Activated CD8-positive, alpha-beta memory T cell treated with anti-CD3 and anti-CD28 coated beads for 4 hours (primary cell): ENCODE measurements around the gene PCNX2.
A peak's percentile ranks its signal among the peaks of the same experiment; 100 is the strongest.

Experiments used
- DNase-seq, 2 donors: peaks; one replicate each; pipeline ENCODE4 v3.0.0-alpha.2; 2020; ENCODE audit warnings: low read depth in 2 of 2

PCNX2 gene

GRCh38 chr1:233315718-233316301, 20.3 kb upstream of the PCNX2 start:
- DNase-seq = no peak

GRCh38 chr1:233313434-233314155, 18.1 kb upstream of the PCNX2 start:
- DNase-seq = no peak

GRCh38 chr1:233304489-233305102, 9.1 kb upstream of the PCNX2 start:
- DNase-seq = no peak

- DNase-seq = no peak
Measured at GRCh38 chr1:233300326-233300725, 4.8 kb upstream of the PCNX2 start.

- DNase-seq = no peak
Measured at GRCh38 chr1:233299450-233299849, 3.9 kb upstream of the PCNX2 start.

GRCh38 chr1:233295975-233296322, 424 bp upstream of the PCNX2 start:
- DNase-seq = no peak

GRCh38 chr1:233294913-233295236, 650 bp downstream of the PCNX2 start:
- peak in 1 of 2 donors; percentile 19 for DNase-seq

- DNase-seq = no peak
Measured at GRCh38 chr1:233293556-233294446, 1.7 kb downstream of the PCNX2 start.

- DNase-seq = no peak
Measured at GRCh38 chr1:233290396-233291034, 5.0 kb downstream of the PCNX2 start.

- no peak for DNase-seq
Measured at GRCh38 chr1:233289676-233290075, 5.8 kb downstream of the PCNX2 start.

GRCh38 chr1:233282582-233282886, 13.0 kb downstream of the PCNX2 start:
- DNase-seq = no peak

GRCh38 chr1:233281711-233282581, 13.6 kb downstream of the PCNX2 start:
- DNase-seq = no peak

- DNase-seq = no peak
Measured at GRCh38 chr1:233279971-233280370, 15.6 kb downstream of the PCNX2 start.

- no peak for DNase-seq
Measured at GRCh38 chr1:233278631-233279030, 16.9 kb downstream of the PCNX2 start.

- no peak for DNase-seq
Measured at GRCh38 chr1:233277637-233278606, 17.6 kb downstream of the PCNX2 start.

- DNase-seq = no peak
Measured at GRCh38 chr1:233269656-233270055, 25.9 kb downstream of the PCNX2 start.

GRCh38 chr1:233268389-233269022, 27.0 kb downstream of the PCNX2 start:
- no peak for DNase-seq

- no peak for DNase-seq
Measured at GRCh38 chr1:233261695-233262094, 33.8 kb downstream of the PCNX2 start.

GRCh38 chr1:233261206-233261605, 34.3 kb downstream of the PCNX2 start:
- no peak for DNase-seq
